WTC11 (cell line): ENCODE data around the gene PRSS56. TPM values are rescaled to one million over a fixed set of nuclear protein-coding genes. Genes with fewer than 3 reads are reported as not detected.
A peak's percentile ranks its signal among the peaks of the same experiment; 100 is the strongest.

Source experiments
- ATAC-seq: fragments of 200-7000 bp; cut with Tn5 transposase; 2 replicates; pipeline ENCODE4 v1.10.0; 2021; ENCODE audit warnings: mild to moderate bottlenecking, moderate library complexity
- CTCF ChIA-PET: fragments of 300-600 bp; sonication (Branson Sonifier 250); formaldehyde crosslinking; loops from one replicate; lab custom pipeline; 2021; ENCODE audit warnings: antibody characterized with exemption; lab: Charles Lee
- POLR2A ChIA-PET: fragments of 350-600 bp; sonication (Branson Sonifier 250); formaldehyde crosslinking; loops from one replicate; lab custom pipeline; 2021; ENCODE audit warnings: antibody characterized with exemption; lab: Charles Lee
- DNase-seq: peaks from one replicate; pipeline ENCODE4 v3.0.0; 2021; ENCODE audit warnings: low spot score
- H3K27ac Mint-ChIP-seq: 2 replicates; pipeline ENCODE4 v1.8.0; 2021; ENCODE audit warnings: mixed read lengths
- H3K27me3 Mint-ChIP-seq: 2 replicates; pipeline ENCODE4 v1.8.0; 2021; ENCODE audit warnings: low read depth, mild to moderate bottlenecking, moderate library complexity, mixed read lengths
- H3K36me3 Mint-ChIP-seq: 2 replicates; pipeline ENCODE4 v1.8.0; 2021; ENCODE audit warnings: mixed read lengths
- H3K4me1 Mint-ChIP-seq: 2 replicates; pipeline ENCODE4 v1.8.0; 2022; ENCODE audit warnings: mixed read lengths
- H3K4me3 Mint-ChIP-seq: 2 replicates; pipeline ENCODE4 v1.8.0; 2021; ENCODE audit warnings: mild to moderate bottlenecking, moderate library complexity, mixed read lengths
- H3K9me3 Mint-ChIP-seq: 2 replicates; pipeline ENCODE4 v1.8.0; 2021; ENCODE audit warnings: mixed read lengths
- ATF1 ChIP-seq: sonication (generic); formaldehyde crosslinking; IDR thresholded peaks from 2 replicates; pipeline ENCODE4 v1.8.1; 2023; ENCODE audit warnings: mild to moderate bottlenecking, moderate library complexity, missing genetic modification reagents
- CREB1 ChIP-seq: sonication (generic); formaldehyde crosslinking; IDR thresholded peaks from 2 replicates; pipeline ENCODE4 v1.8.0; 2023; ENCODE audit warnings: mild to moderate bottlenecking, missing genetic modification reagents
- CREM ChIP-seq: sonication (generic); formaldehyde crosslinking; IDR thresholded peaks from 2 replicates; pipeline ENCODE4 v1.8.1; 2022; ENCODE audit warnings: mild to moderate bottlenecking, missing genetic modification reagents, moderate library complexity
- E2F1 ChIP-seq: sonication (generic); formaldehyde crosslinking; IDR thresholded peaks from 2 replicates; pipeline ENCODE4 v1.8.0; 2022; ENCODE audit warnings: mild to moderate bottlenecking, missing genetic modification reagents
- ERG ChIP-seq: fragments of 250-450 bp; sonication (Bioruptor Pico); IDR thresholded peaks from 2 replicates; pipeline ENCODE4 v1.8.0; 2021; ENCODE audit warnings: mild to moderate bottlenecking
- FOXP1 ChIP-seq: sonication (generic); formaldehyde crosslinking; IDR thresholded peaks from 2 replicates; pipeline ENCODE4 v1.8.0; 2022; ENCODE audit warnings: missing genetic modification reagents, mild to moderate bottlenecking, moderate library complexity, borderline replicate concordance
- FOXP4 ChIP-seq: sonication (generic); formaldehyde crosslinking; IDR thresholded peaks from 2 replicates; pipeline ENCODE4 v1.8.0; 2022; ENCODE audit warnings: mild to moderate bottlenecking, missing genetic modification reagents
- GTF2I ChIP-seq: fragments of 250-450 bp; sonication (Bioruptor Pico); conservative IDR thresholded peaks from 2 replicates; pipeline ENCODE4 v1.4.0; 2021; ENCODE audit warnings: mild to moderate bottlenecking
- HMGXB4 ChIP-seq: sonication (generic); formaldehyde crosslinking; IDR thresholded peaks from 2 replicates; pipeline ENCODE4 v1.8.1; 2023; ENCODE audit warnings: mild to moderate bottlenecking, moderate library complexity, missing genetic modification reagents
- NFYB ChIP-seq: sonication (generic); formaldehyde crosslinking; conservative IDR thresholded peaks from 2 replicates; pipeline ENCODE4 v1.8.0; 2022; ENCODE audit warnings: low read depth, missing genetic modification reagents
- OVOL2 ChIP-seq: fragments of 250-450 bp; sonication (Bioruptor Pico); IDR thresholded peaks from 2 replicates; pipeline ENCODE4 v1.9.0; 2021; ENCODE audit warnings: mild to moderate bottlenecking, borderline replicate concordance
- PRRX2 ChIP-seq: fragments of 250-450 bp; sonication (Bioruptor Pico); IDR thresholded peaks from 2 replicates; pipeline ENCODE4 v1.8.0; 2021; ENCODE audit warnings: mild to moderate bottlenecking
- RORB ChIP-seq: fragments of 250-450 bp; sonication (Bioruptor Pico); IDR thresholded peaks from 2 replicates; pipeline ENCODE4 v1.9.0; 2021; ENCODE audit warnings: mild to moderate bottlenecking
- SOX15 ChIP-seq: fragments of 250-450 bp; sonication (Bioruptor Pico); IDR thresholded peaks from 2 replicates; pipeline ENCODE4 v1.9.0; 2021; ENCODE audit warnings: mild to moderate bottlenecking
- SP1 ChIP-seq: sonication (generic); formaldehyde crosslinking; conservative IDR thresholded peaks from 2 replicates; pipeline ENCODE4 v1.8.1; 2022; ENCODE audit warnings: missing genetic modification reagents
- TEAD1 ChIP-seq: sonication (generic); formaldehyde crosslinking; IDR thresholded peaks from 2 replicates; pipeline ENCODE4 v1.8.0; 2022; ENCODE audit warnings: mild to moderate bottlenecking, missing genetic modification reagents
- ZNF121 ChIP-seq: sonication (generic); formaldehyde crosslinking; IDR thresholded peaks from 2 replicates; pipeline ENCODE4 v1.8.0; 2023; ENCODE audit warnings: missing genetic modification reagents
- ZNF425 ChIP-seq: fragments of 250-450 bp; sonication (Bioruptor Pico); conservative IDR thresholded peaks from 2 replicates; pipeline ENCODE4 v1.9.0; 2021; ENCODE audit warnings: mild to moderate bottlenecking
- total RNA-seq: library from RNA; stranded (reverse); gene quantifications from 3 replicates; pipeline ENCODE4 v1.2.3, GENCODE V29; 2021
- TF ChIP-seq, protein P1 (sequence below): sonication (generic); formaldehyde crosslinking; conservative IDR thresholded peaks from 2 replicates; pipeline ENCODE4 v1.8.1; 2022; ENCODE audit warnings: mild to moderate bottlenecking, missing genetic modification reagents

PRSS56 gene
- total RNA-seq, 1 experiment from 2014 or later: not detected

DNA sequence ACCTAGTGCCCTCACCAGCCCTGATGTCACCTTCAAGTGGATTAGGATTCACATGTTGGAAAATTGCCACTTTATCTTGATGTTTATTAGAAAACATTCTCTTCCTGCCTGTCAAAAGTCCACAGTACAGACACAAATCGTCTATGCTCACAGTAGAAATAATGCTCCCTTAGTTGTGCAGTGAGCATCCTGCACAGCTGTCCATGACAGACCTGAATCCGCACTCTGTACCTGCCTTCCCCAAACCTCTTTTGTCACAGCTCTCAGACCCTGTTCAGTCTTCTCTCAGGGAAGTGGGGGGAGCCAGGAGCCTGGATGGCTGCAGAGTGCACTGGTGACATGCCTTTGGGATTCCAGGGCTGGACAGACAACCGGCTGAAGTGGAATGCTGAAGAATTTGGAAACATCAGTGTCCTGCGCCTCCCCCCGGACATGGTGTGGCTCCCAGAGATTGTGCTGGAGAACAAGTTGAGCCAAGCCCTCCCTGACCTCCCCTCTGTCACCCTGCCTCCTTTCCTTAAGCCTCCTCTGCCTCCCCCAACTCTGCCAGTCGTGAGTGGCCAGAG, 7.8 kb downstream of the PRSS56 start (continued):
- TF ChIP-seq ZNF425: no peak
- TF ChIP-seq CREM (CRISPR knock-in tag): no peak
- no peak for TF ChIP-seq NFYB (CRISPR knock-in tag)
- no peak for TF ChIP-seq E2F1 (CRISPR knock-in tag)

- Mint-ChIP-seq H3K4me3 (no peak overlapping the region), H3K27ac (peak overlapping the region; percentile 2; the same call in 1 of the 2 replicates), H3K9me3 (no peaks in the 10 kb centered on the region), H3K27me3 (peaks cover 20% of the 10 kb centered on the region), H3K36me3 (no peaks in the 10 kb centered on the region), H3K4me1 (peaks cover 13% of the 10 kb centered on the region)
- TF ChIP-seq RORB (CRISPR knock-in tag) (no peak), ATF1 (CRISPR knock-in tag) (no peak), E2F1 (CRISPR knock-in tag) (no peak), HMGXB4 (no peak), CREM (CRISPR knock-in tag) (no peak), CREB1 (CRISPR knock-in tag) (no peak), GTF2I (CRISPR knock-in tag) (no peak), SP1 (no peak), FOXP1 (CRISPR knock-in tag) (no peak), TEAD1 (CRISPR knock-in tag) (no peak), PRRX2 (CRISPR knock-in tag) (no peak), SOX15 (CRISPR knock-in tag) (no peak), FOXP4 (CRISPR knock-in tag) (no peak), OVOL2 (no peak), ERG (CRISPR knock-in tag) (no peak), ZNF425 (no peak), ZNF121 (CRISPR knock-in tag) (no peak)
- TF ChIP-seq, protein P1, sequence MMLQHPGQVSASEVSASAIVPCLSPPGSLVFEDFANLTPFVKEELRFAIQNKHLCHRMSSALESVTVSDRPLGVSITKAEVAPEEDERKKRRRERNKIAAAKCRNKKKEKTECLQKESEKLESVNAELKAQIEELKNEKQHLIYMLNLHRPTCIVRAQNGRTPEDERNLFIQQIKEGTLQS: no peak
- ATAC-seq (no peak), DNase-seq (no peak)
- ChIA-PET POLR2A (no interaction called here), CTCF (no interaction called here)
Measured at GRCh38 chr2:232528746-232529460, 8.7 kb downstream of the PRSS56 start.
